WI38 (cell line): ENCODE results near the gene VTI1A.

Source experiments
- H3K4me3 ChIP-seq: 2 replicates; pipeline ENCODE4 v1.5.1; 2011; ENCODE audit warnings: low read depth, mild to moderate bottlenecking, control low read depth, low read length
- TF ChIP-seq, protein P1 (sequence below): IDR thresholded peaks from 2 replicates; pipeline ENCODE4 v1.5.1; 2012; ENCODE audit warnings: low read depth, mild to moderate bottlenecking, control low read depth, low read length

Gene VTI1A

DNA sequence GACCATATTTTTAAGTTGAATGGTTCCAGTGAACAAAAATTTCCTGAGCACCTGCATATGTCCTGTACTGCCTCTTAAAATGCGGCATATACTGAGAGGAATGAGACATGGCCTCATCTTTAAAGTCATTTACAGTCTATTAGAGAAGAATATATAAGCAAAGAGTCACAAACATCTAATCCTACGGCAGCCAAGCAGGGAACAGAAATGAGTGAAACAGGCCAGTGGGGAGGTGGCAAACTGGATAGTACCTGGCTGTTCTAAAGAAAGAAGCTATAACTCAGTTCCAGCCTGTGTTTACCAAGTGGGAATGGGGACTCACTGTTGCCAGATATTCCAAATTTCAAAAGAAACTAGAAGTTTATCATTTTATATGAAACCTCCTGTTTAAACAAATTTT, 211.4 kb downstream of the VTI1A start:
- TF ChIP-seq, protein P1, sequence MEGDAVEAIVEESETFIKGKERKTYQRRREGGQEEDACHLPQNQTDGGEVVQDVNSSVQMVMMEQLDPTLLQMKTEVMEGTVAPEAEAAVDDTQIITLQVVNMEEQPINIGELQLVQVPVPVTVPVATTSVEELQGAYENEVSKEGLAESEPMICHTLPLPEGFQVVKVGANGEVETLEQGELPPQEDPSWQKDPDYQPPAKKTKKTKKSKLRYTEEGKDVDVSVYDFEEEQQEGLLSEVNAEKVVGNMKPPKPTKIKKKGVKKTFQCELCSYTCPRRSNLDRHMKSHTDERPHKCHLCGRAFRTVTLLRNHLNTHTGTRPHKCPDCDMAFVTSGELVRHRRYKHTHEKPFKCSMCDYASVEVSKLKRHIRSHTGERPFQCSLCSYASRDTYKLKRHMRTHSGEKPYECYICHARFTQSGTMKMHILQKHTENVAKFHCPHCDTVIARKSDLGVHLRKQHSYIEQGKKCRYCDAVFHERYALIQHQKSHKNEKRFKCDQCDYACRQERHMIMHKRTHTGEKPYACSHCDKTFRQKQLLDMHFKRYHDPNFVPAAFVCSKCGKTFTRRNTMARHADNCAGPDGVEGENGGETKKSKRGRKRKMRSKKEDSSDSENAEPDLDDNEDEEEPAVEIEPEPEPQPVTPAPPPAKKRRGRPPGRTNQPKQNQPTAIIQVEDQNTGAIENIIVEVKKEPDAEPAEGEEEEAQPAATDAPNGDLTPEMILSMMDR = no peak
- no peak overlapping the region for H3K4me3 ChIP-seq

DNA sequence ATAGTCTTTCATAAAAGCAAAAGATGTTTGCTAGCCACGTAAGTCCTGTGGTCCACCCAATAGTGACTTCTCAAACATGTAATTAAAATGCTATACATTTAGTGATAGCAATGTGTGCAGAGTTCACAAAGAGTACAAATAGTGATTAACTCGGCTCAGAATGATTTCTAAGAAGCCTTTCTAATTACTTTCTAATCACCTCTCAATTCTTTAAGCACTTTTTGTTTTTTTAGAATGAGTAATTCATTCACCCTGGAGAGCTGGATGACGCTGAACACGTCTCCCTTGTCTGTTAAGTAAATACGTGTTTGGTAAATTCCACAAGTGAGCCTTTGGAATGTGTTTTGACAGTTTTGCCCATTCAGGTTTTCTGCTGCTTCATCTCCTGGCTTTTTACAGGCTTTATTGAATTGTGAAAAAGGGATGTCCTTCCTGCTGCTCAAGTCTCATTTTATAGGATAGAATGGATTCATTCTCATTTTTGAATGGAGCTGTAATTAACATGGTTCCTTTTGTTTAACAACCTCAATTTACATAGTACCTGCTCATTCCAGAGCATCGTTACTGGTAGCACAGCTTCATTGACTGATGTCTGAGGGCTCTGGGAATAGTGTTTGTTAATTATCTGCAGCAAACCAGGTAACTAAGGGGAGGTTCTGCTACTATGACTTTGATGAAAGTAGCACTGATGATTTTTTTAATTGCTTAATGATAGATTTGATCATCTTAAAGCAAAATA, 212.1 kb downstream of the VTI1A start:
- H3K4me3 ChIP-seq = no peak overlapping the region
- TF ChIP-seq, protein P1 = no peak

DNA sequence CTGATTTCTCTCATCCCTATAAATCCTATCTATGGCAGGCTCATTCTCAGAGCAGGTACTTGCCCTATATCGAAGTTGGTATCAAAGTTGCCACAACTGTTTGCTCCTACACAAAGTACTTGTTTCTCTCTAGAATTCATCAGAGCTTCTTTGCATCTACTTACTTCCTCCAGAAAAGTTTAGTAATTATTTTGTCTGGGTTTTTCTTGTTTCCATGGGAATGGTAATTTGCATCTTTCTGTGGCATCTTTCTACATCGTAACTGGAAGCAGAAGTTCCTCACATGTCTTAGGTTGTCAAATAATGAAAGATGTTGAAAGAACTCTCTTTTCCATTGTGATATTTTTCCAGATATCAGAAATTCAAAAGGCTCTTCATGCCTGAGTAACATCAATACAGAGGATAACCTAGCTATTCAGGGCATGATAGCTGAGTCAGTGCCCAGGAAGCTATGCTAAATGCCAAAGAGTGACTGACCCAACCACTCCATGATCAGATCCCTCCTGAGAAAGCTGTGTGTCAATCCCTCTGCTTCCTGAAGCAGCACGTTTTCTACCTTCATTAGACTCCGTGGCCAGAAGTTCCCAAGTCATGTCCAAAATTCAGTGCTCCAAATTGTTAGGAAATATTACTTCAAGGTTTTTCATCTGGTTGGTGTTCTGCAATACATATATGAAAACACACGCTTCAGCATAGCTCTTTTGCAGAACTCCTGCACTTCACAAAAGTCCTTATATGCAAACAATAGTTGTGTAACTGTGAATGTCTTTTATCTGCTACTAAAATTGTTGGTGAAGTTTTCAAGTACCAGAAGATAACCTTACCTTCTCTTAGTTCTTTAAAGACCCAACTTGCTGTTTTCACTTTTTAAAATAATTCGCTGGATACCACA, 216.5 kb downstream of the VTI1A start:
- H3K4me3 ChIP-seq = no peak overlapping the region
- TF ChIP-seq, protein P1 = no peak

DNA sequence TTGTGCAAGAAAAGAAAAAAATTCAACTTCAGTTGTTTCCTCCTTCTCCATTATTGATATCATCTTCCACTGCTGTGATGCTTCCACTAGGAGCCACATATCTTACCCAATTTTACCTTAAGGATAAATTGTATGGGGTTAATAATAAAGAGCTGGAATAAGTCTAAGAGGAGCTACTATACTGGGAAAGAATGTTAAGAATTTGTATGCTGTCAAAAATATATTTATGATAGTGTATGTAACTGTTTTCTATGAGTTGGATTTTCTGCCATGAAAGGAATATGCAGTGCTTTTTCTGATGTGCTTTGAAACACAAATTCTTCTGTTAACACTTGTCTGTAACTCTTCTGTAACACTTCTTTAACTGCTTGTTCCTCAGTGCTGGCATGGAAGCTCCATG, 219.1 kb downstream of the VTI1A start:
- no peak overlapping the region for H3K4me3 ChIP-seq
- TF ChIP-seq, protein P1 = no peak

DNA sequence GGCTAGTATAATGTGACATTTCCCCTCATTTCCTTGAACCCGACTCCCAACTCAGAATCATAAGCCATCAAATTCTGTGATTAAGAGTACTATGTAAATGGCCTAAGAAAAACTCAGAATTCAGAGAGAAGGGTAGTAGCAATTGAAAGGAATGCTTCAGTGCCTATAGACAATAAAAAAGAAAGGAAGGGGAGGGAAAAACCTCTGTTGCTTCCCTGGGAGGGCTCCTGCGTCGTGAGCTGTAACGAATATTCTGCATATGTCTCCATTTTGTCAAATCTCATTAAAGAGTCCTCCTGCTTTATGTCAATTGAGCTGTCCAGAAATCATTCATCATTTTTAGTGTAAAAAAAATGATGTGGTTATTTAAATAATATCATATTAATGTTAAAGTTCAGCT, 223.0 kb downstream of the VTI1A start:
- H3K4me3 ChIP-seq = no peak overlapping the region
- TF ChIP-seq, protein P1 = no peak

DNA sequence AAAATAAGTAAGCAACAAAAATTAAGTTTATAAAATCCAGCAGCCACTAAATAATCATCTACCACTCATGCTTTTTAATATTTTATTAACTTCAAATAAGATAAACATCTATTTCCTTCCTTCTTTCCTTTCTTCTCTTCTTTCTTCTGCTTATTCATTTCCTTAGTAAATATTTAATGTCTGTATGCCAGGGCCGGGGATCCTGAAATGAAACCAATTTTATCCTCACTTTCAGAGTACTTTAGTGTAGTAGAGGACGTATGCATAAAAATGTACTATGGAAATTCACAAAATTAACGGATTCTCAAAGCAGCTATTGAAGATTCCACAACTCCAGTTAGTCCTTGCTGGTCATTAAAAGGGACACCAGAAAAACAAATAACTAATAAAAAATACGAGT, 224.7 kb downstream of the VTI1A start:
- TF ChIP-seq, protein P1 = no peak
- H3K4me3 ChIP-seq = no peak overlapping the region

DNA sequence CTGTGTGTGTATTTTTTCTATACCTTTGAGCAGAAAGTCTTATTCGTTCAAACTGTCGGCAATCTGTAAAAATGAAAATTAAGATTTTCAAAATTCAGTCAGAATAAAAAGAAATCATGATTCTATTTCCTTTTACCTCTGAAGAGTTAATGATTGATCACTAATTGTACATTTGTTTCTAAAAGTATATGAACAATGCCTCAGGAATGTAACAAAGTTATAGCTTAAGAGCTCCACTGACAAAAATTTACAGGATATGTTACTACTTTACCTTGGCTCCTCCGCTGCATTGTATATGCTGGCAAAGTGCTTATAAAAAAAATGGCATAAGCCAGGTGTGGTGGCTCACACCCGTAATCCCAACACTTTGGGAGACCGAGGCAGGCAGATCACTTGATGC, 225.7 kb downstream of the VTI1A start:
- no peak overlapping the region for H3K4me3 ChIP-seq
- TF ChIP-seq, protein P1 = no peak
